GM18519 (cell line): ENCODE results near the gene ENO1.

ENCODE experiments used
- ATAC-seq: cut with Tn5 transposase; IDR thresholded peaks from one replicate; pipeline ENCODE4 v1.9.1; 2021; ENCODE audit warnings: mild to moderate bottlenecking, moderate library complexity; ENCODE audit not compliant: unreplicated experiment, low FRiP score

The ENO1 gene

DNA sequence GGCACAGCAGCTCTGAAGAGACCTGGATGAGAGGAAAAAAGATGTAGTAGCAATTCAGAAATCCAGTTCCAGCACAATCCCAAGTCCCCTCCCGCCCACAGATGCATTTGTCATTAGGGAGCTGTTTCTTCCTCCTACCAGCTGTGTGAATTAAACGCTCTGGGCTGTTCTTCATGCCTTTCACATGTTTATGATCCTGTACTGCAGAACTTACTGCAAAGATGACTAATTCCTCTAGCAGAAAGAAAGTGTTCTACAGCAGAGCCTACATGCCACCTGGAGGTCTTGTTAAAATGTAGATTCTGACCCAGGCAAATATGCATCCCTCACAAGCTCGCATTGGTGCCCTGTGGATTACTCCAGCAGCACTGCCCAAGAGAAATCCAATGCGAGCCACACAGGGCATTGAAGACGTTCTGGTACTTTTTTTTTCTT lies 6.5 kb downstream of the ENO1 start:
- ATAC-seq, result no peak

DNA sequence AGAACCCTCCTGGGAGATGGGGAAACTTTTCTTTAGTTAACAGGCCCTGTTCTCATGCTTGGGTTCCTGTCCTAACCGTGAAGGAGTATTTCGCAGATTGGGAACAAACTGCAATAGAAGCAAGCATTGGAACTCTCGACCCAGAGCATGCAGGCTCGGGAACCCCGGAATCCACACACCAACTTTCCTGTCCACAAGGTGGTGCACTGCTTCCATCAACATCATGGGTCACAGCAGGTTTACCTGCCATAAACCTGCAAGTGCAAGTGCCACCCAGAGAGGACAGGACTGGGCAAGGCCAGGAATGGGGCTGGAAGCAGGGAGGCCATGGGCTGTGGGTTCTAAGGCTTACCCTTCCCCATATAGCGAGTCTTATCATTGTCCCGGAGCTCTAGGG lies 6.9 kb downstream of the ENO1 start:
- no peak for ATAC-seq

DNA sequence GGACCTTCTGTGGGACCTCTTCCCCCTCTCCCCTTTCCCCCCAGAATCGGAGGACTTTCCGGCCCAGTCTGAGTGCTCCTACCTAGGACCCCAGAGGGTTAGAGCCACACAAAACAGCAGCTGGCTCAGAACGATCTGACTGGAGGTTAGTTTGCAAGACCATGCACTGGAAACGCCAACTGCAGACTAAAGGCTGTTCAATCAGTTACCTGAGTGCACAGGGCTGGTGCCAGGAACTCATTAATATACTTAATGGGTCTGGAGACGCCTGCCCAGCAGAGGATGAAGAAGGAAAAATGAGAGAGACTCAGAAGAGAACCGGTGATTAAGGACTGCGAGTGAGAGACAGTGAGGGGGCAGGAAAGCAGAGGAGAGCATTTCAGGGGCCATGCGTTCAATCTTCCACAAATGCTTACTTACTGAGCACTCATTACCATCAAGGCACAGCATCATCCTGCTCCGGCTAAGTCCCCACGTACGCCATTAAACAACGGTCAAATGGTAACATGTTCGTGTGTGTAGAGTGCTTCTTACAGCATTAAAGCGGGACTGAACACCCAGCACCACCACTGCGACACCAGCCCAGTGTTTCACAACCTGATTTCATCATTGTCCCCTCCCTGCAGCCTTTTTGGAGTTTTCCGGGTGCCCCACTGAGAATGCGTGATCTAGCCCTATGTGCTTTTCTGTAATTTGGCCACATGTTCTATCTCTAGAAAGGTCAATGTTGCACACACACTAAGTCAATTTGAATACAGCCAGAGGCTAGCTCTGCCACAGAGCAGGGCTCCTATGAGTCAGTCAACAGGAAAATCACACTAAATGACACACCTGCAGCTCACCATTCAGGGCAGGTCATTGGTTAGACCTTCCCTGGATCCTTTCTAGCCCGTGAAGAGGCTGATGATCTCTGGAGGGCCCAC lies 7.6 kb downstream of the ENO1 start:
- ATAC-seq, result no peak

DNA sequence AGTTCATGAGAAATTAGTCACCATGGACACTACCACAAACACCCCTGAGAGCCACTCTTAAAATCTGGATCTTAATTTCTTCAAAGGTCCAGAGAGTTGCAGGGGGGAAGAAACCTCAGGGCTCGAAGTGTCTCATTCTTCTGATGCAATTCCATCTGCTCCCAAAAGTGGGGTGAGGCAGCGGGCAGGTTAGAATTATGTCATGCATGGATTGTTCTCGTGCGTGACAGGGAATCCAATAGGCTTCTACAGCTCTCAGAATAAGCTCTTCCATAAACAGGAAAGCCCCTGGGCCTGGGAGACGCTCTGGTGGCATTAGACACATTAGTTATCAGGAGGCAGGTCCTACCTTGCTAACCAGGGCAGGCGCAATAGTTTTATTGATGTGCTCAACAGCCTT lies 8.4 kb downstream of the ENO1 start:
- no peak for ATAC-seq

DNA sequence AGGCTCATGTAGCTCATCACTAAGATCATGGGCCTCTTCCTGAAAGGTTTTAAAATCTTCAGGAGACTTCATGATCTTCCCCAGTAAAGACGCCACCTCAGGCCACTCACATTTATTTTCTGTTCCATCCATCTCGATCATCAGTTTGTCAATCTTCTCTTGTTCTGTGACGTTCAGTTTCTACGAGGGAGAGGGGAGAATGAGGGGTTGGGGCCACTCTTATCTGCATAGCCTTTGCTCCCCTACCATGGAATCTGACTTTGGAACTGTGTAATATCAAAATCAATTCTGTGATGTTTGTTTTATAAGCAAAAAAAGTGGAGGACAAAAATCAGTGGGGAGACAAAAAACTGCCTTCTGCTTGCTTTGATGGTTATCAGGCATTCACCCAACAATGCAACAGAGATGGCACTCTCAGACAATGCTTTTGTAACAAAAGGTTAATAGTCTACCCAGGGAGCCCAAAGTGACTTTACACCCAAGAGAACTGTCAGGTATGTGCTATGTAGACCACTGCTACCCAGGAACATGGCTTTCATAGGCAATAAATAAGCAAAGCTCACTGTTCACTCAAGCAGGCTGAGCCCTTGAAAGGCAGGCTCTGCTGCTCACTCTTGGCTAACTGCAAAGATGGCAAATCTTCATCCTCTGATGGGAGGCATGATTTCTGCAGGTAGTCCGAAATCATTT lies 10.5 kb downstream of the ENO1 start:
- no peak for ATAC-seq

DNA sequence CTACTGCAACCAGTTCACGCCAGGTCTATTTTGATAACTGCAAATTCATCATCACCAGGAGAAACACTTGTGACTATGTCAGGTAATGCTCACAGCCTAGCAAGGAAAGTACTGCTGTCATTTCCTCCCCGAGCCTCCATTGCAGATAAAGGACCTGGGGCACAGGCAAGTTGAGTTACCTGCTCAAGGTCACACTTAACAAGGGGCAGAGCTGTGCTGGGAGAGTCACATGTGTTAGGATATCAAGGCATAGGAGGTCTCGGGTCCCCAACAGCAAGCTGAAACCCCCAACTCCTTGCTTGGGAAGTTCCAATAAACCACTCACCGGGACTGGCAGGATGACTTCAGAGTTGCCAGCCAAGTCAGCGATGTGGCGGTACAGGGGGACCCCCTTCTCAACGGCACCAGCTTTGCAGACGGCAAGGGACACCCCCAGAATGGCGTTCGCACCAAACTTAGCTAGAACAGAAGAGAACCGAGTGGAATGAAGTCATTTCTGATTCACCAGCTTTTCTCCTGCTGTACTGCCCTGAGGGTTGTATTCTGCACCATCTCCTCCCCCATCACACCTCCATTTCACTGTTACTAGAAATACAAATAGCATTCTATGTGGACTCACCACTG lies 11.6 kb downstream of the ENO1 start:
- ATAC-seq, result no peak

DNA sequence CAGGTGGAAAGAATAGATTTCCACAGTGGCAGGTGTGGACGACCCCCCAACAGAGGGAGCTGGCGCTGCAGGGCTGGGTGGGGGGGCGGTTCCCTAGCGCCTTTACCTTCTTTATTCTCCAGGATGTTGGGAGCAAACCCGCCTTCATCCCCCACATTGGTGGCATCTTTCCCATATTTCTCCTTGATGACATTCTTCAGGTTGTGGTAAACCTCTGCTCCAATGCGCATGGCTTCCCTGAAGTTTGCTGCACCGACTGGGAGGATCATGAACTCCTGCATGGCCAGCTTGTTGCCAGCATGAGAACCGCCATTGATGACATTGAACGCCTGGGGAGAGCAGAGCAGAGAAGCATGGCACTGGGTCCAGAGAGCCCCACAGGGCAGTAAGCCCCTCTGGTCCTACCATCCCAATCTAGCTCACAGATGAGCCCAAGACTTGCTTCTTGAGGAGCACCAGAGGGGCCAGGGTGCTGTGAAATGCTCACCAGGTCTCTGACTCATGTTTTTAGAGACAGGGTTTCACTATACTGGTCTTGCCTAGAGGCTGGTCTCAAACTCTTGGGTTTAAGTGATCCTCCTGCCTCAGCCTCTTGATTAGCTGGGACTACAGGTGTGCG lies 12.2 kb downstream of the ENO1 start:
- ATAC-seq, result no peak

DNA sequence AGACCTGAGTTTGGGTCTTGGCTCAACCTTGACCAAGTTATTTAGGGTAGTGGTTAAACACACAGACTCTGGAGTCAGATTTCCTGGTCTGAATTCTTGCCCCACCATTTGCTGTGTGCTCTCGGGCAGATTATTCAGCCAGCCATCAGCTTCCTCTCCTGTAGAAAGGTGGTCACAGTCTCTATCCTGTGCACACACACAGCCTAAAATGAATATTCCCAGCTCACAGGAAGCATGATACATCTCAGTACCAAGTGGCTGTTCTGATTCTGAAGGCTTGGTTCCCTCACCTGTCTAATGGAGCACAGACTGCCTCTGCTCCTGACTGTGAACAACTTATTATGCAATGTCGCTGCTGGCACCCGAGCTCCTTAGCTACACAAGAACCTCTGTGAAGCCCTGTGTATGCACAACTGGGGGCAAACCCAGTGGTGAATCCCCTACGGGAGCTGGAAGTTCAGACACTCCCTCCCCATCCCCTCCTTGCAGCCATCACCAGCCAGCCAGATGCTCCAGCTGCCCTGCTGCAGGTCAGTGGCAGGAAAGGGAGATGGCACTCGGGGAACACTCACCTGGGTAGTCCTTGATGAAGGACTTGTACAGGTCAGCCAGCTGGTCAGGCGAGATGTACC lies 13.7 kb downstream of the ENO1 start:
- no peak for ATAC-seq

DNA sequence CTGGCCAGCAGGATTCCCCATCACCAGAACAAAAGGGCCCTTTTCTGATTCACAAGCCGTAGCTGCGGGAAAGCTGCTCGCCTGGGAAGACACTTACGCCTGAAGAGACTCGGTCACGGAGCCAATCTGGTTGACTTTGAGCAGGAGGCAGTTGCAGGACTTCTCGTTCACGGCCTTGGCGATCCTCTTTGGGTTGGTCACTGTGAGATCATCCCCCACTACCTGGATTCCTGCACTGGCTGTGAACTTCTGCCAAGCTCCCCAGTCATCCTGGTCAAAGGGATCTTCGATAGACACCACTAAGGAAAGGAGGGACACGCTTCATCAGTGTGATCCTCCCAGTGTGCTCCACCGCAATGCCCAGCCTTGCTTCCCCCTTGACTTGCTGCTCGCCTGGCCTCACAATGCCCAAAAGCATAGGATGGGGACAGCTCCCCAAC lies 14.7 kb downstream of the ENO1 start:
- no peak for ATAC-seq

DNA sequence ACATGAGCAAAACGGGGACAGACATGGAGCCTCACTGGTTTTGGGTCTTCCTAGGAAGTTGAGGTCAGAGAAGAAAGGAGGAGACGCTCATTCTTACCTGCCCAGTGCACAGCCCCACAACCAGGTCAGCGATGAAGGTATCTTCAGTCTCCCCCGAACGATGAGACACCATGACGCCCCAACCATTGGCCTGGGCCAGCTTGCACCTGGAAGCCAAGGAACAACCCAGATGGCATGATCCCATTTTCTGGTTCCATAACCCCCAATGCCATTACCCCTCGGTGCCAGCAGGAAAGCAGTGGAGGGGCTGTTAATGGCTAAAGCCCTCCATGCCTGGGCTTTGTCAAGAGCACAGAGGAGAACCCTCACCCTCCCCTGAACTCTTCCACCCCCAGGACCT lies 15.3 kb downstream of the ENO1 start:
- no peak for ATAC-seq

DNA sequence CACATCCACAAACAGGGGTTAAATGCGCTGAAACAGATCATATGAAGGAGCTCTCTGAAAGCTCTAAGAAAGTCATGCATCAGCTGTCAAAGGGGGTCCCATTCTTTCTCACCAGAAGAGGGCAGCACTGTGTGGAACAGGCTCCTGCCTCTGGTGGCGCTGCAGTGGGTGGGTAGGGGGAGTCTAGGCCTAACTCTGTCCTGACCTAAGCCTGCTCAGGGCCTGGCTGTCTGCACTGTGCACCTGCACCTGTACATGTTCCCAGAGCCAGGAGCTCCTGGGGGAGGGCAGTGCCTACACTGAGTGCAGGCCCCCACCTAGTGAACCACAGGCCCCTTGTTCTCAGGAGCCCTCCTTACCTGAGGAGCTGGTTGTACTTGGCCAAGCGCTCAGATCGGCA lies 16.0 kb downstream of the ENO1 start:
- ATAC-seq, result no peak

DNA sequence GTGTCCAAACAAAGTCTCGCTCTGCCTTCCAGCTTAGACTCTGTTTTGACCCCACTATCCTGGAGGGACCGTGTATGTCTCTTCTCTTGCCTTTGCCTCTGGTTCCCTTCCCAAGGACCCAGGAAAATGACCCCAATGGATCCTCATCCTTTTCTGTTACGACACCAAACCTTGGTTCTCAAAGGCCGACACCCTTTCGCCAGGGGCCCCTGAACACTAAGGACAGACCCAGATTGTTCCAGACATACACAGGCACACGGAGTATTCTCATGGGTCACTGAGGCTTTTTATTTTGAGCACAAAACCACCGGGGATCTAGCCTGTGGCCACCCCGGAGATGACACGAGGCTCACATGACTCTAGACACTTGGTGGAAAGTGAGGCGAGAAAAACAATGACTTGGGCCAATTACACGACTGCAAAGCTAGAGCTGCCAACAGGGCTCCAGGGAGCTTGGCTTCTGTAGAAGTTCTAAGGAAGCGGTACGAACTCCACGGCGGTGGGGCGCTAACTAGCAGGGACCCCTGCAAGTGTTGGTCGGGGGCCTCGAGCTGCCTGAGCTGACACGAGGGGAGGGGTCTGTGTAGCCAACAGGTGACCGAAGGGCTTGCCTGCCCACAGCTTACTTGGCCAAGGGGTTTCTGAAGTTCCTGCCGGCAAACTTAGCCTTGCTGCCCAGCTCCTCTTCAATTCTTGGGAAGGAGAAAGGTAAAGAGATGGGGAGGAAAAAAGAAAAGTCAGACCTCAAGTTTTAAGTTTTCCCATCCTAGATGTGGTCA lies 17.6 kb downstream of the ENO1 start:
- ATAC-seq, result no peak

DNA sequence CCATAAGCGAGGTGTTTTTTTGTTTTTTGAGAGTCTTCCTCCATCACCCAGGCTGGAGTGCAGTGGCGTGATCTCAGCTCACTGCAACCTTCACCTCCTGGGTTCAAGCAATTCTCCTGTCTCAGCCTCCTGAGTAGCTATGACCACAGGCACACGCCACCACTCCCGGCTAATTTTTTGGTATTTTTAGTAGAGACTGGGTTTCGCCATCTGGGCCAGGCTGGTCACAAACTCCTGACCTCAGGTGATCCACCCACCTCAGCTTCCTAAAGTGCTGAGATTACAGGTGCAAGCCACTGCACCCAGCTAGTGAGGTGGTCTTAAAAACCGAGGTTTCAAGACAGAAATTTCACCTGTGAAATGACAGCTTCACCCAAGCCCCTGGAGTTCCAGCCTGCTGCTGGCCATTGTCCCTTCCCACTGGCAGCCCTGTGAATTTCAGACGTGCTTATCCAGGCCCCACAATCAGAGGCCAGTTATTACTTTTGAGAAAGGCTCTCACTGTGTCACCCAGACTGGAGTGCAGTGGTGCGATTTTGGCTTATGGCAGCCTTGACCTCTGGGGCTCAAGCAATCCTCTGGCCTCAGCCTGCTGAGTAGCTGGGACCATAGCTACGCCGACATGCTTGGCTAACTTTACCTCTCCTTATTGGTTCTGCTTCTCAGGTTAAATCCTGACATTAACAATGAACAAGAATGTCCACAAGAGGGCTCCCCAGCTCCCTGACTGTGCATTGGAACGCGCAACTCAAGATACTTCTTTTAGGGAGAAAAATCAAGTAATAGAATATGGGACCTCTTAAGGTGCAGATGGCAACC lies 19.4 kb downstream of the ENO1 start:
- no peak for ATAC-seq

DNA sequence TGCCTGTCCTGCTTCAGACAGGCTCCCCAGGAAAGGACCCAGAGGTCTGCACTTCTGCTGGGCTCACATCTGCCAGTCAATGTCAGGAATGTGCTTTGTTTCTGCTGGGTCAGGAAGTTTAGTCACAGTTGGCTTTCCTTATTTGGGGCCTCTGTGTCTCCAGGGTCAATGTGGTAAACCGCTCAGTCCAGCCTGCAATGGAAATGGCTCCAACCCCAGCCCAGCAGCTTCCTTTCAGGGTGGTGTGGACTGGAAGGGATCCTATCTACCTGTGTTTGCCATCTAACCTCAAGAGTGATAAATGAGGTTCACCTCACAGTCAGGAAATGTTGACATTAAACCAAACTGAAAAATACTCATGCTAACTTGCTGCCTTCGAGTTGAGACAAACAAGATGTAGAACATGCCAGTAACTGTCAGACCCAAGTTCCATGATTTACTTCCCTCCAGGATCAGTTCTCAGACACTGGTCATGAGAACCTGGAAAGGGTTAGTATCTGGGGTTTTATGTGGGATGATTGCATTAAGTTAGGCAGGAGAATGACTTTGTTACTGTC lies 20.3 kb downstream of the ENO1 start:
- ATAC-seq, result no peak

DNA sequence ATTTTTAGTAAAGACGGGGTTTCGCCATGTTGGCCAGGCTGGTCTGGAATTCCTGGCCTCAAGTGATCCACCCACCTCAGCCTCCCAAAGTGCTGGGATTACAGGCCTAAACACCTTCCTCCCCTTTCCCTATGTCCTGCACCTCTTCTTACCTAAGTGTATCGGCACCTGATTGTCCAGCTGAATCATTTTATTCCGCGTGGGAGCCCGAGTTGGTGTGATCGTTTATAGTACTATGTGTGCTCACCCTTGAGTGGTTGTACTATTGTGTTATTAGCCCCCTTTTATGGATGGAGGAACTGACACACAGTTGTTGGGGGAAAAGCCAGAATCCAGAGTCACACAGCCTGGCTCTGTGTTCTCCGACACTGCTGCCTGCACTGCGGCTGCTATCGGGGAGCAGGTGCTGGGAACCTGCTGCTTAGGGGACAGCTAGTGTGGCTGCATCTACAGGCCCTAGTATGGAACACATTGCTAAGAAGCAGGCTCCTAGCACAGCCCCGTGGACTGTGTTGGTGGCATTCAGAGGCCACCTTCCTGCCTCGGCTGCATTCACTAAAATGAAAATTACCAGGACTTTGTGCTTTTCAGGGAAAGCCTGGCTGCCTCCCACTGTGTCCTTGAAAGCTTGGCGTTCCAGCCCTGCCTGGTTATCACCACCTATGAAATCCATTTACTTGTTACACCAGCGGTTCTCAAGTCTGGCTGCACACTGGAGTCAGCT lies 21.6 kb downstream of the ENO1 start:
- no peak for ATAC-seq

DNA sequence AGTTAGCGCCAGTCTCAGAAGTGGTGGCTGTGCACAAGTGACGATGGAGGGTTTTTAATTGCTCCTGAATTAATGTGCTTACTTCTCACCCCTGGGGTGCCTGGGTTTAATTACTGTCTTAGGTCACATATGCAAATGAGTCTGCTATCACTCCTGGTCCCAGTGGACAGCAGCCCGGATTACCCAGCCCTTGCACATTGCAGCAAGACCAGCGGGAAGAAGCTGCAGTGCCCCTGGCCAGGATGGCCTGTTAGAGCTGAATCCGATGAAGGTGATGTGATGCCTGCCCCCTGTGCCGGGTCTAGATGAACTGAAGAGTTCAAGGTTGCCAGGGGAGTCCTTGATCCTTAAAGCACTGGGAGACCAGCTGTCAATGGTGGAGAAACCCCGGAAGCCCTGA lies 24.2 kb downstream of the ENO1 start:
- no peak for ATAC-seq

DNA sequence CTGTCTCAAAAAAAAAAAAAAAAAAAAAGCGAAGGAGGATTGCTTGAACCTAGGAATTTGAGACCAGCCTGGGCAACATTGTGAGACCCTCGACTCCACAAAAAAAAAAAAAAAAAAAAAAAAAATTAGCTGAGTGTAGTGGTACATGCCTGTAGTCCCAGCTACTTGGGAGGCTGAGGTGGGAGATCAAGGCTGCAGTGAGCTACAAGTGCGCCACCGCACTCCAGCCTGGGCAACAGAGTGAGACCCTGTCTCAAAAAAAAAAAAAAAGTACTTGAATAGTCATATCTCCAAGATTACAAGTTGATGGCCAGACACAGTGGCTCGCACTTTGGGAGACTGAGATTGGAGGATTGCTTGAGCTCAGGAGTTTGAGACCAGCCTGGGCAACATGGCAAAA lies 27.4 kb downstream of the ENO1 start:
- no peak for ATAC-seq
